Lung (tissue), 12 donors: Measurements from ENCODE around the gene RCOR3. TPM values are rescaled to one million over a fixed set of nuclear protein-coding genes. Genes with fewer than 3 reads are reported as not detected.
"Not testable (repeated sequence)": the region's sequence is repeated elsewhere in the genome, so short reads cannot be mapped to it uniquely, and the experiment has no call there.

Source experiments
- ATAC-seq: fragments of 200-7000 bp; cut with Tn5 transposase; one replicate; pipeline ENCODE4 v1.9.1; 2020; ENCODE audit warnings: moderate number of reproducible peaks; ENCODE audit not compliant: insufficient read depth, low FRiP score
- DNase-seq, 3 donors: peaks; one replicate each; pipeline ENCODE4 v3.0.0-alpha.2; 2013 to 2017
- H3K27ac ChIP-seq, 2 donors: one replicate each; pipeline ENCODE4 v1.5.1; 2013; ENCODE audit warnings: mild to moderate bottlenecking in 2 of 2, moderate library complexity in 2 of 2, control low read depth in 1 of 2, inconsistent platforms in 1 of 2, low read depth in 1 of 2, low read length in 1 of 2
- H3K27me3 ChIP-seq, 3 donors: one replicate each; pipeline ENCODE4 v1.5.1; 2013; ENCODE audit warnings: low read length in 2 of 3; ENCODE audit not compliant: control insufficient read depth in 3 of 3, insufficient read depth in 3 of 3
- H3K36me3 ChIP-seq, 4 donors: one replicate each; pipeline ENCODE4 v1.5.1; 2013; ENCODE audit warnings: low read length in 4 of 4, mild to moderate bottlenecking in 1 of 4, moderate library complexity in 1 of 4; ENCODE audit not compliant: control insufficient read depth in 4 of 4, insufficient read depth in 4 of 4
- H3K4me1 ChIP-seq, 5 donors: one replicate each; pipeline ENCODE4 v1.5.1; 2013; ENCODE audit warnings: low read length in 5 of 5, mild to moderate bottlenecking in 2 of 5, moderate library complexity in 1 of 5; ENCODE audit not compliant: control insufficient read depth in 5 of 5, insufficient read depth in 5 of 5
- H3K4me3 ChIP-seq: one replicate; pipeline ENCODE4 v1.5.1; 2013; ENCODE audit warnings: mild to moderate bottlenecking, control low read depth, moderate library complexity
- H3K9ac ChIP-seq, 2 donors: one replicate each; pipeline ENCODE4 v1.5.1; 2013; ENCODE audit warnings: low read length in 2 of 2, control low read depth in 1 of 2; ENCODE audit not compliant: insufficient read depth in 1 of 2
- H3K9me3 ChIP-seq, 4 donors: one replicate each; pipeline ENCODE4 v1.5.1; 2013; ENCODE audit warnings: low read length in 3 of 4, mild to moderate bottlenecking in 1 of 4, moderate library complexity in 1 of 4; ENCODE audit not compliant: control insufficient read depth in 4 of 4, insufficient read depth in 3 of 4
- WGBS, 2 donors: extraction: QIAGEN DNeasy Blood & Tissue Kit; methylation state at CpG; one replicate each; pipeline ENCODE4 v1.1.7; 2013; 5-methylcytosine and 5-hydroxymethylcytosine counted together
- polyA plus RNA-seq, 2 donors: library from polyadenylated mRNA; stranded (reverse); fragments of 200-250 nt; gene quantifications; one replicate each; pipeline ENCODE4 v1.2.1, GENCODE V29; 2013
- total RNA-seq, 2 donors: library from RNA; depleted of rRNA in 1 of 2; stranded (reverse); fragments of >200 nt in 1 of 2; gene quantifications; one replicate each; pipeline ENCODE4 v1.2.1, GENCODE V29; 2014 to 2021
- TF ChIP-seq, protein P1 (sequence below): IDR thresholded peaks from 2 replicates; pipeline ENCODE4 v1.5.1; 2012; ENCODE audit warnings: mild to moderate bottlenecking; ENCODE audit errors: control extremely low read depth, extremely low read depth
- donor health status: control.
- donor health status: control.
- donor health status: Bipolar disorder and iron deficiency.
- donor health status: healthy.
- donor health status: DM: yes; HTN: yes; CAD: no.

RCOR3 gene
- total and polyA plus RNA-seq, 4 donors = 16.6 to 102 (median 34.4) TPM

DNA sequence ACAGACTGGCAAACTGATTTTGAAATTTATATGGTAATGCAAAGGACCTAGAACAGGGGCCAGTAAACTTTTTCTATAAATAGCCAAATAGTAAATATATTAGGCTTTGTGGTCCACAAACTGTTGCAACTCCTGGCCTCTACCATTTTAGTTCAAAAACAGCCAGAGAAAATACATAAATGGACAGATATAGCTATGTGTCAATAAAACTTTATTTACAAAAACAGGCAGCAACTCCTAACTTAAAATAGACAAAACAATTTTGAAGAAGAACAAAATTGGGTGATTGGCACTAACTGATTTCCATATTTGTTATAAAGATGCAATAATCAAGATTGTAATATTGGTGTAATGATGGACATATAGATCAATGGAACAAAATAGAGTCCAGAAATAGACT lies 60.7 kb downstream of the RCOR3 start:
- Histone ChIP-seq H3K27ac (no peak overlapping the region), H3K36me3 (peaks cover 0 to 8% (median 2%) of the 10 kb centered on the region in 4 donors), H3K4me1 (no peaks in the 10 kb centered on the region), H3K9ac (no peak overlapping the region), H3K9me3 (no peaks in the 10 kb centered on the region), H3K27me3 (peaks cover 0 to 6% (median 0%) of the 10 kb centered on the region in 3 donors), H3K4me3 (no peak overlapping the region)
- ATAC-seq (no peak), DNase-seq (no peak)
- TF ChIP-seq, protein P1, sequence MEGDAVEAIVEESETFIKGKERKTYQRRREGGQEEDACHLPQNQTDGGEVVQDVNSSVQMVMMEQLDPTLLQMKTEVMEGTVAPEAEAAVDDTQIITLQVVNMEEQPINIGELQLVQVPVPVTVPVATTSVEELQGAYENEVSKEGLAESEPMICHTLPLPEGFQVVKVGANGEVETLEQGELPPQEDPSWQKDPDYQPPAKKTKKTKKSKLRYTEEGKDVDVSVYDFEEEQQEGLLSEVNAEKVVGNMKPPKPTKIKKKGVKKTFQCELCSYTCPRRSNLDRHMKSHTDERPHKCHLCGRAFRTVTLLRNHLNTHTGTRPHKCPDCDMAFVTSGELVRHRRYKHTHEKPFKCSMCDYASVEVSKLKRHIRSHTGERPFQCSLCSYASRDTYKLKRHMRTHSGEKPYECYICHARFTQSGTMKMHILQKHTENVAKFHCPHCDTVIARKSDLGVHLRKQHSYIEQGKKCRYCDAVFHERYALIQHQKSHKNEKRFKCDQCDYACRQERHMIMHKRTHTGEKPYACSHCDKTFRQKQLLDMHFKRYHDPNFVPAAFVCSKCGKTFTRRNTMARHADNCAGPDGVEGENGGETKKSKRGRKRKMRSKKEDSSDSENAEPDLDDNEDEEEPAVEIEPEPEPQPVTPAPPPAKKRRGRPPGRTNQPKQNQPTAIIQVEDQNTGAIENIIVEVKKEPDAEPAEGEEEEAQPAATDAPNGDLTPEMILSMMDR = no peak

DNA sequence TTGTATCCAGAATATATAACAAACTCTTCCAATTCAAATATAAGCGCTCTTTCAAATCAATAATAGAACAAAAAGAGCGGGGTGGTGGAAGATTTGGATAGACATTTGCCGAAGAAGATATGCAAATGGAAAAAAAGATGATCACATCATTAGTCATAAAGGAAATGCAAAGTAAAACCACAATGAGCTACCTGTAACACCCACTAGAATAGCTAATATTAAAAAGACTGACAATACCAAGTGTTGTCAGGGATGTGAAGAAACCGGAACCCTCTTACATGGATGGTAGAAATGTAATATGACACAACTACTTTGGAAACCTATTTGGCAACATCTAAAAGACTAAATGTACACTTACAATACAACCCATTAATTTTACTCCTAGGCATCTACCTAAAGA lies 61.8 kb downstream of the RCOR3 start:
- H3K4me3 ChIP-seq = no peak overlapping the region
- H3K36me3 ChIP-seq = peaks cover 0 to 3% (median 2%) of the 10 kb centered on the region in 4 donors
- ATAC-seq (no peak), DNase-seq (no peak)
- TF ChIP-seq, protein P1 = no peak
- H3K9ac ChIP-seq = no peak overlapping the region
- no peaks in the 10 kb centered on the region for H3K4me1 ChIP-seq
- 73 to 85% methylated on average over 4 of the region's 4 CpGs for WGBS, 2 donors
- peaks cover 0 to 14% (median 0%) of the 10 kb centered on the region in 3 donors for H3K27me3 ChIP-seq
- H3K9me3 ChIP-seq = no peaks in the 10 kb centered on the region
- no peak overlapping the region for H3K27ac ChIP-seq

DNA sequence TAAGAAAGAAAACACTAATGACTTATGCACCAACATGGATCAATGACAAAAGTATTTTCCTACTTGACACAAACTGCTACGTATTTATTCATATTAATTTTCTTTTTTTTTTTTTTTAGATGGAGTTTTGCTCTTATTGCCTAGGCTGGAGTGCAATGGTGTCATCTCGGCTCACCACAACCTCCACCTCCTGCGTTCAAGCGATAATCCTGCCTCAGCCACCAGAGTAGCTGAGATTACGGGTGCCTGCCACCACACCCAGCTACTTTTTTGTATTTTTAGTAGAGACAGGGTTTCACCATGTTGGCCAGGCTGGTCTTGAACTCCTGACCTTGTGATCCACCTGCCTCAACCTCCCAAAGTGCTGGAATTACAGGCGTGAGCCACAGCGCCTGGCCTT lies 62.5 kb downstream of the RCOR3 start:
- not testable (repeated sequence) for H3K27ac ChIP-seq, ATAC-seq, H3K36me3 ChIP-seq, H3K4me1 ChIP-seq, H3K9me3 ChIP-seq, H3K4me3 ChIP-seq, DNase-seq, H3K9ac ChIP-seq
- WGBS, 2 donors = 93 to 99% methylated on average over 7 of the region's 7 CpGs
- peaks cover 0 to 14% (median 0%) of the 10 kb centered on the region in 3 donors for H3K27me3 ChIP-seq

DNA sequence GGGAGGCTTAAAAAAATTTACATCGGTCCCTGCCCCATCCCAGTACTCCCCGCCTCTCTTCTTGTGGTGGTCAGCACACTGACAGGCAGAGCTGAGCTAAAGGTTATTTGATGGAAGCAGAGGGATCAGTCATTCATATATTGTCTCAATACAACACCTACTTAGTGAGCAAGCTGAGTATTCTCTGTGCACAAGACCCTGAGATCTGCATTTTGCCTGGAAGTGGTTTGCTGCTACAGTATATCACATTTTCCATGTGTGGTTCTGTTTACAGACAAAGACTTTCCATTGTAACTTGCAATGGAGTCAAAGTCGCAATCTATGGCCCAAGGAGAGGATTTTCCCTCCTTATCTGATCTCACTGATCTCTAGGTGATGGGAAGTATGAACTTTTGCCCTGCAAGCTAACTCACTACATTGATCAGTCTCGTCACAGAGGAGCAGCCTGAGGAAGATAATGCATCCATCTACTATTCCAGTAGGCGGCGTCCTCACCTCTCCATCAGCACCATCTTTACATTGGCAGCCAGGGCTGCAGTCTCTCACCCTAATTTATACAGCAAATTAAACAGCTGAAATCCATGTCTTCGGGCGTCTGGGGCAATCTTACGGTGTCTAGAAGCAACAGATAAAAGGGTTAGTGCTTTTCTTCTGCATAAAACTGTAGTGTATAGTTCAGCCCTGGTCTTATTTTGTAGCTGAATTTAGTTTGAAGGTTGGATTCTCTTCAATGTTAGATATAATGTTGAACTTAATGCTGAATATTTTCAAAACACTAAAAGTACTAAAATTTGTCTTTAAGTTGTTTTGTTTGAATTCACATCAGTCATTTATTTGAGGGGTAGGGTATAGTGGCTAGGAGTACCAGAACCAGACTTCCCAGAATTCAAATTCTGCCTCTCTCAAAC lies 64.2 kb downstream of the RCOR3 start:
- WGBS, 2 donors = 23 to 25% methylated on average over 9 of the region's 9 CpGs
- TF ChIP-seq, protein P1 = peak; percentile 71
- peak; percentile 46 for ATAC-seq

More for the DNA sequence above, 64.2 kb downstream of the RCOR3 start:
- Histone ChIP-seq H3K27me3 (peaks cover 0 to 14% (median 0%) of the 10 kb centered on the region in 3 donors), H3K4me3 (no peak overlapping the region), H3K4me1 (peaks cover 0 to 8% (median 0%) of the 10 kb centered on the region in 5 donors), H3K9ac (no peak overlapping the region), H3K27ac (no peak overlapping the region), H3K36me3 (no peaks in the 10 kb centered on the region), H3K9me3 (no peaks in the 10 kb centered on the region)
- peak; percentile 54 to 71 (median 67) for DNase-seq
